Measurements from ENCODE around the gene IL7R.

- TF ChIP-seq CREB1 (IDR thresholded peaks at IDR 0.05; ENCODE audit: low read depth) (no peak), CEBPB (IDR thresholded peaks at IDR 0.05) (no peak), RAD21 (IDR thresholded peaks at IDR 0.05; ENCODE audit: low read depth) (no peak), ZBTB7A (IDR thresholded peaks at IDR 0.05; ENCODE audit: low read depth) (no peak), EGR1 (IDR thresholded peaks at IDR 0.05) (no peak)
- TF ChIP-seq, protein P1, sequence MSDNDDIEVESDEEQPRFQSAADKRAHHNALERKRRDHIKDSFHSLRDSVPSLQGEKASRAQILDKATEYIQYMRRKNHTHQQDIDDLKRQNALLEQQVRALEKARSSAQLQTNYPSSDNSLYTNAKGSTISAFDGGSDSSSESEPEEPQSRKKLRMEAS (IDR thresholded peaks at IDR 0.05): no peak
Measured at GRCh38 chr5:35838370-35839042, 18.2 kb upstream of the IL7R start.

Data from Ishikawa (cell line).